Measurements from ENCODE around the gene EML3.

The EML3 gene

GRCh38 chr11:62552485-62553079 is 60.0 kb downstream of the EML3 start:
- TF ChIP-seq, protein P1, sequence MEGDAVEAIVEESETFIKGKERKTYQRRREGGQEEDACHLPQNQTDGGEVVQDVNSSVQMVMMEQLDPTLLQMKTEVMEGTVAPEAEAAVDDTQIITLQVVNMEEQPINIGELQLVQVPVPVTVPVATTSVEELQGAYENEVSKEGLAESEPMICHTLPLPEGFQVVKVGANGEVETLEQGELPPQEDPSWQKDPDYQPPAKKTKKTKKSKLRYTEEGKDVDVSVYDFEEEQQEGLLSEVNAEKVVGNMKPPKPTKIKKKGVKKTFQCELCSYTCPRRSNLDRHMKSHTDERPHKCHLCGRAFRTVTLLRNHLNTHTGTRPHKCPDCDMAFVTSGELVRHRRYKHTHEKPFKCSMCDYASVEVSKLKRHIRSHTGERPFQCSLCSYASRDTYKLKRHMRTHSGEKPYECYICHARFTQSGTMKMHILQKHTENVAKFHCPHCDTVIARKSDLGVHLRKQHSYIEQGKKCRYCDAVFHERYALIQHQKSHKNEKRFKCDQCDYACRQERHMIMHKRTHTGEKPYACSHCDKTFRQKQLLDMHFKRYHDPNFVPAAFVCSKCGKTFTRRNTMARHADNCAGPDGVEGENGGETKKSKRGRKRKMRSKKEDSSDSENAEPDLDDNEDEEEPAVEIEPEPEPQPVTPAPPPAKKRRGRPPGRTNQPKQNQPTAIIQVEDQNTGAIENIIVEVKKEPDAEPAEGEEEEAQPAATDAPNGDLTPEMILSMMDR (IDR thresholded peaks at IDR 0.05; ENCODE audit: low read length): no peak
- TF ChIP-seq EZH2 (IDR thresholded peaks at IDR 0.05; ENCODE audit: borderline replicate concordance, low read length): no peak
- Histone ChIP-seq H3K9me3 (ENCODE audit: low read length) (no peaks in the 10 kb centered on the region), H3K36me3 (ENCODE audit: insufficient read depth, low read length) (peaks cover 27% of the 10 kb centered on the region), H3K9me2 (ENCODE audit: low read depth, low read length) (no peaks in the 10 kb centered on the region), H3K4me2 (ENCODE audit: low read length) (no peak overlapping the region), H3K27me3 (ENCODE audit: insufficient read depth, low read length) (peaks cover 4% of the 10 kb centered on the region; the same call in 1 of the 2 replicates), H3F3A (ENCODE audit: insufficient read depth, low read length) (no peaks in the 10 kb centered on the region; the same call in 1 of the 2 replicates), H4K20me1 (ENCODE audit: insufficient read depth, low read length) (no peaks in the 10 kb centered on the region), H3K27ac (ENCODE audit: low read depth, low read length, poor library complexity, severe bottlenecking) (no peak overlapping the region), H3K9ac (ENCODE audit: low read length) (no peak overlapping the region), H2AFZ (ENCODE audit: low read length) (no peak overlapping the region), H3K4me3 (ENCODE audit: low read depth, low read length, poor library complexity, severe bottlenecking) (no peak overlapping the region), H3K79me2 (ENCODE audit: insufficient read depth, low read length) (no peaks in the 10 kb centered on the region), H3K4me1 (ENCODE audit: insufficient read depth, low read length, severe bottlenecking) (peaks cover 51% of the 10 kb centered on the region)
